H1 (cell line): ENCODE results near the gene GMPR. TPM values are rescaled to one million over a fixed set of nuclear protein-coding genes. Genes with fewer than 3 reads are reported as not detected.
"Not testable (repeated sequence)": the region's sequence is repeated elsewhere in the genome, so short reads cannot be mapped to it uniquely, and the experiment has no call there.

ENCODE experiments used
- CTCF ChIA-PET: fragments of 300-600 bp; sonication (Branson Sonifier 250); formaldehyde crosslinking; loops from one replicate; lab custom pipeline; 2021; ENCODE audit not compliant: partially characterized antibody; lab: Charles Lee
- POLR2A ChIA-PET: fragments of 300-600 bp; sonication (Branson Sonifier 250); formaldehyde crosslinking; loops from one replicate; lab custom pipeline; 2021; ENCODE audit warnings: inconsistent platforms; ENCODE audit not compliant: partially characterized antibody; lab: Charles Lee
- DNase-seq, 2 experiments: peaks; one replicate each; pipeline versions ENCODE4 v3.0.0 to v3.0.0-alpha.2; 2010 to 2022; ENCODE audit warnings: low spot score in 2 of 2, low read depth in 1 of 2, mixed read lengths in 1 of 2
- FAIRE-seq: peaks from 2 replicates; lab custom pipeline; 2011; peaks lifted over from hg19 to GRCh38; lab: Jason Lieb, UNC
- H2AFZ ChIP-seq: 2 replicates; pipeline ENCODE4 v1.8.1; 2012; ENCODE audit warnings: low read length, inconsistent platforms
- H2AK5ac ChIP-seq: 2 replicates; pipeline ENCODE4 v1.6.1; 2013; ENCODE audit warnings: low read depth, low read length
- H2BK120ac ChIP-seq: replicated peaks from 2 replicates; pipeline ENCODE3; 2013; ENCODE audit warnings: low read depth, low read length, inconsistent platforms
- H2BK12ac ChIP-seq: 2 replicates; pipeline ENCODE4 v1.6.1; 2013; ENCODE audit warnings: low read depth, low read length
- H2BK15ac ChIP-seq: 2 replicates; pipeline ENCODE4 v1.6.1; 2013; ENCODE audit warnings: low read length
- H2BK20ac ChIP-seq: 2 replicates; pipeline ENCODE4 v1.6.1; 2013; ENCODE audit warnings: low read length
- H2BK5ac ChIP-seq: 2 replicates; pipeline ENCODE4 v1.6.1; 2013; ENCODE audit warnings: low read depth, low read length
- H3K14ac ChIP-seq: 2 replicates; pipeline ENCODE4 v1.6.1; 2013; ENCODE audit warnings: inconsistent platforms; ENCODE audit not compliant: insufficient read length
- H3K18ac ChIP-seq: 2 replicates; pipeline ENCODE4 v1.6.1; 2013; ENCODE audit warnings: low read length; ENCODE audit errors: extremely low read depth
- H3K23ac ChIP-seq: 2 replicates; pipeline ENCODE4 v1.6.1; 2013; ENCODE audit warnings: inconsistent platforms; ENCODE audit not compliant: insufficient read length
- H3K23me2 ChIP-seq: 2 replicates; pipeline ENCODE4 v1.6.1; 2013; ENCODE audit warnings: low read depth, low read length
- H3K27ac ChIP-seq: 2 replicates; pipeline ENCODE4 v1.6.1; 2011; ENCODE audit warnings: low read depth, low read length, inconsistent platforms
- H3K27me3 ChIP-seq, 4 experiments: replicated peaks in 1 of 4; 1 replicate in 1 of 4; 2 replicates in 3 of 4; pipeline versions ENCODE4 v1.6.1 to v1.8.1; 2011 to 2013; ENCODE audit warnings: low read length in 3 of 4, mild to moderate bottlenecking in 3 of 4, inconsistent platforms in 2 of 4, mixed read lengths in 2 of 4, moderate library complexity in 1 of 4; ENCODE audit not compliant: control insufficient read depth in 3 of 4, insufficient read depth in 3 of 4; ENCODE audit errors: extremely low read depth in 1 of 4
- H3K36me3 ChIP-seq, 4 experiments: 2 replicates each; pipeline versions ENCODE4 v1.6.1 to v1.8.1; 2011 to 2013; ENCODE audit warnings: mild to moderate bottlenecking in 4 of 4, low read length in 3 of 4, moderate library complexity in 2 of 4, control low read depth in 1 of 4, inconsistent platforms in 1 of 4; ENCODE audit not compliant: insufficient read depth in 4 of 4, control insufficient read depth in 2 of 4
- H3K4ac ChIP-seq: replicated peaks from 2 replicates; pipeline ENCODE3; 2013; ENCODE audit warnings: low read length, low read depth, mixed read lengths, inconsistent platforms; ENCODE audit not compliant: insufficient read length
- H3K4me1 ChIP-seq, 4 experiments: replicated peaks in 1 of 4; 1 replicate in 1 of 4; 2 replicates in 3 of 4; pipeline versions ENCODE4 v1.6.1 to v1.8.1; 2011 to 2013; ENCODE audit warnings: low read length in 3 of 4, inconsistent platforms in 2 of 4, mixed read lengths in 1 of 4; ENCODE audit not compliant: insufficient read depth in 4 of 4, control insufficient read depth in 3 of 4
- H3K4me2 ChIP-seq, 2 experiments: 2 replicates each; pipeline versions ENCODE4 v1.6.1 to v1.8.1; 2011 to 2013; ENCODE audit warnings: low read depth in 2 of 2, low read length in 2 of 2, control low read depth in 1 of 2, inconsistent platforms in 1 of 2, mild to moderate bottlenecking in 1 of 2; ENCODE audit not compliant: insufficient read depth in 1 of 2
- H3K4me3 ChIP-seq, 4 experiments: fragments of 200-600, 300-600 bp in 1 of 4; sonication (generic), shearing (Covaris generic), sonication (Bioruptor Twin) in 1 of 4; 2 replicates each; pipeline versions ENCODE4 v1.5.1 to v1.8.1; 2011 to 2016; ENCODE audit warnings: low read length in 4 of 4, low read depth in 3 of 4, control low read depth in 2 of 4, inconsistent platforms in 2 of 4, mild to moderate bottlenecking in 2 of 4, mixed read lengths in 1 of 4, moderate library complexity in 1 of 4; ENCODE audit not compliant: insufficient read depth in 2 of 4; ENCODE audit errors: extremely low read depth in 1 of 4
- H3K56ac ChIP-seq: replicated peaks from 2 replicates; pipeline ENCODE3; 2013; ENCODE audit warnings: low read depth, mild to moderate bottlenecking, mixed read lengths, low read length, inconsistent platforms; ENCODE audit not compliant: insufficient read length
- H3K79me1 ChIP-seq: 2 replicates; pipeline ENCODE4 v1.6.1; 2013; ENCODE audit warnings: low read depth, low read length, control low read depth
- H3K79me2 ChIP-seq, 2 experiments: 2 replicates each; pipeline versions ENCODE4 v1.6.1 to v1.8.1; 2012 to 2013; ENCODE audit warnings: low read length in 2 of 2, mild to moderate bottlenecking in 2 of 2, inconsistent platforms in 1 of 2; ENCODE audit not compliant: insufficient read depth in 2 of 2, control insufficient read depth in 1 of 2
- H3K9ac ChIP-seq, 4 experiments: replicated peaks in 1 of 4; 1 replicate in 1 of 4; 2 replicates in 3 of 4; pipeline versions ENCODE4 v1.6.1 to v1.8.1; 2011 to 2013; ENCODE audit warnings: low read depth in 3 of 4, low read length in 3 of 4, control low read depth in 2 of 4, mild to moderate bottlenecking in 2 of 4, moderate library complexity in 2 of 4, inconsistent platforms in 1 of 4; ENCODE audit errors: extremely low read depth in 1 of 4
- H3K9me3 ChIP-seq, 2 experiments: 2 replicates each; pipeline versions ENCODE4 v1.6.1 to v1.8.1; 2012 to 2013; ENCODE audit warnings: mild to moderate bottlenecking in 2 of 2, moderate library complexity in 2 of 2, control low read depth in 1 of 2, inconsistent platforms in 1 of 2, low read depth in 1 of 2, low read length in 1 of 2, mixed read lengths in 1 of 2; ENCODE audit not compliant: insufficient read depth in 2 of 2
- H4K20me1 ChIP-seq, 2 experiments: replicated peaks in 1 of 2; 2 replicates each; pipeline versions ENCODE3 to v1.8.1; 2011 to 2013; ENCODE audit warnings: inconsistent platforms in 2 of 2, low read length in 2 of 2, mild to moderate bottlenecking in 1 of 2; ENCODE audit not compliant: insufficient read depth in 2 of 2, control insufficient read depth in 1 of 2
- H4K5ac ChIP-seq: 2 replicates; pipeline ENCODE4 v1.6.1; 2013; ENCODE audit warnings: low read length, low read depth, mixed read lengths, inconsistent platforms; ENCODE audit not compliant: insufficient read length
- H4K8ac ChIP-seq: 2 replicates; pipeline ENCODE4 v1.8.0; 2013; ENCODE audit warnings: mild to moderate bottlenecking, moderate library complexity, low read length, inconsistent platforms; ENCODE audit not compliant: insufficient read depth; ENCODE audit errors: extremely low read depth
- H4K91ac ChIP-seq: replicated peaks from 2 replicates; pipeline ENCODE3; 2013; ENCODE audit warnings: low read length, mixed read lengths, inconsistent platforms; ENCODE audit not compliant: insufficient read length
- BRCA1 ChIP-seq: IDR thresholded peaks from 2 replicates; pipeline ENCODE4 v1.6.1; 2012; ENCODE audit warnings: low read depth, low read length, improper control_type of control experiment
- CEBPB ChIP-seq: IDR thresholded peaks from 2 replicates; pipeline ENCODE4 v1.6.1; 2012; ENCODE audit warnings: low read depth, low read length
- CTCF ChIP-seq, 3 experiments: IDR thresholded peaks; 1 replicate in 2 of 3; 2 replicates in 1 of 3; pipeline versions ENCODE4 v1.5.1 to v1.6.1; 2011; ENCODE audit warnings: low read length in 3 of 3, mild to moderate bottlenecking in 3 of 3, inconsistent platforms in 2 of 3, low read depth in 1 of 3, moderate library complexity in 1 of 3; ENCODE audit not compliant: insufficient read depth in 1 of 3; ENCODE audit errors: control extremely low read depth in 1 of 3
- WGBS, 2 experiments: shearing (Covaris generic) in 1 of 2; methylation state at CpG; one replicate each; pipeline versions ENCODE4 v1.1.6 to v1.1.7; 2013 to 2015; ENCODE audit warnings: low lambda C conversion rate in 2 of 2, mixed read lengths in 2 of 2, inconsistent platforms in 1 of 2, low coverage in 1 of 2, missing lambda C conversion rate in 1 of 2; ENCODE audit not compliant: insufficient replicate concordance in 2 of 2, insufficient coverage in 1 of 2, insufficient read length in 1 of 2; ENCODE audit errors: extremely low coverage in 1 of 2, missing lambda C conversion rate in 1 of 2; 5-methylcytosine and 5-hydroxymethylcytosine counted together
- polyA plus RNA-seq, 7 experiments: library from polyadenylated mRNA; depleted of rRNA in 3 of 7; stranded (reverse) in 5 of 7; unstranded in 2 of 7; fragments of >200 nt in 5 of 7; fragments of 200-250 nt in 2 of 7; gene quantifications; 1 replicate in 5 of 7; 2 replicates in 1 of 7; 4 replicates in 1 of 7; pipeline versions ENCODE4 v1.2.1 to v1.2.3, GENCODE V29; 2011 to 2013; ENCODE audit warnings: missing spikeins in 2 of 7, mixed read lengths in 2 of 7
- total RNA-seq: library from RNA; stranded (reverse); fragmentation: NEBNext Ultra II Directional; extraction: Animal tissue kit (Norgen Biotek cat#: 25700); gene quantifications from 2 replicates; pipeline ENCODE4 v1.2.1, GENCODE V29; 2021

GMPR gene
- total and polyA plus RNA-seq, 2 of the 8 experiments (the other 6 are each of a cell fraction or from before 2014, with no cell fraction given) = 0.99 to 1.2 TPM

GRCh38 chr6:16267428-16268263, 29.3 kb downstream of the GMPR start (continued):
- TF ChIP-seq CTCF (IDR thresholded peaks at IDR 0.05; ENCODE audit: control extremely low read depth in 1 of 3, insufficient read depth in 1 of 3, low read depth in 1 of 3, low read length in 3 of 3) = no peak
- TF ChIP-seq BRCA1 = no peak
- TF ChIP-seq CEBPB = no peak

GRCh38 chr6:16269442-16270070, 31.2 kb downstream of the GMPR start:
- H2BK120ac ChIP-seq, H4K5ac ChIP-seq, H3K27ac ChIP-seq, H4K91ac ChIP-seq, H2BK20ac ChIP-seq, H4K8ac ChIP-seq, H3K4ac ChIP-seq, H3K23ac ChIP-seq, H3K14ac ChIP-seq, H3K18ac ChIP-seq, H2AK5ac ChIP-seq, H3K4me1 ChIP-seq, H3K4me3 ChIP-seq, H2BK15ac ChIP-seq, H3K23me2 ChIP-seq, H3K56ac ChIP-seq, H3K36me3 ChIP-seq, H2AFZ ChIP-seq, H3K9ac ChIP-seq, DNase-seq, H3K79me1 ChIP-seq, H3K79me2 ChIP-seq, H3K4me2 ChIP-seq, FAIRE-seq, H3K9me3 ChIP-seq, H3K27me3 ChIP-seq, H4K20me1 ChIP-seq, POLR2A ChIA-PET, H2BK12ac ChIP-seq, H2BK5ac ChIP-seq: not testable (repeated sequence)
- WGBS, 2 experiments = 93% methylated on average over 7 of the region's 7 CpGs; no CpG with 5 or more reads in 1 of the 2 experiments
- CTCF ChIA-PET = interaction anchor here (0.6 to 1.3 kb wide), 6 partner anchors 8 to 88 kb away, joined by 3 to 4 read pairs (median 3); no protein-coding TSS in a partner anchor
